T-helper 9 cell (primary cell): ENCODE measurements around the gene YTHDC1.
"Not testable (repeated sequence)": the region's sequence is repeated elsewhere in the genome, so short reads cannot be mapped to it uniquely, and the experiment has no call there.

Source experiments
- DNase-seq: peaks from one replicate; pipeline ENCODE4 v3.0.0-alpha.2; 2020

YTHDC1 gene

DNA sequence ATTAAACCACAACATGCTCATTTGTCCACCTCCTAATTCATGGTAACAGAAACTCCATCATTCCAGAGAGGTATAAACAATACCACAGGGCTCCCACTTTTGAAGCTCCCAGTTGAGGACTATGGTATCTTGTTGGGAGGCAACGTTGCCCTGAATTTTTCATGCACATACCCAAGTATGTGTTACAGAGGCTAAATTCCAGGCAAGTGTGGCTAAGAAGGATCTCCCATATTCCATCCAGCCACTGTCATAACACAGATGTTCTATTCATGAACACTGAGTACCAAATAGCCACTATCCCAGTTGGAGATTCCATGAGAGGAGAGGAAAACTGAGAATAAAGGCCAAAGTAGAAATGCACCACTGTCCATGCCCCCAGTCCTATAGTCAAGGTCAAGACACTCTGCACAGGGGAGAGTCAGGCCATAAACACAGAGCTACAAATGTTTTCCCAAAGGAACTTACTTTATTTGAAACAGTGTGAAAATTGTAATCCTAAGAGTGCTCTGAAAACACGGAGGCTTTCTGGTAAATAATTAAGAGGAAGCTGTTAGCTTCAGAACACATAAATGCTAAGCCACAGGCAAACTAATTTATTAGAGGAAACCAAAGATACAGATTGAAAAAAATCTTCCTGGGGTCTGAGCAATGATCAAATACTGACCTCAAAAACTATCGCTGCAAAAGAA is 62.0 kb downstream of the YTHDC1 start:
- DNase-seq: no peak

DNA sequence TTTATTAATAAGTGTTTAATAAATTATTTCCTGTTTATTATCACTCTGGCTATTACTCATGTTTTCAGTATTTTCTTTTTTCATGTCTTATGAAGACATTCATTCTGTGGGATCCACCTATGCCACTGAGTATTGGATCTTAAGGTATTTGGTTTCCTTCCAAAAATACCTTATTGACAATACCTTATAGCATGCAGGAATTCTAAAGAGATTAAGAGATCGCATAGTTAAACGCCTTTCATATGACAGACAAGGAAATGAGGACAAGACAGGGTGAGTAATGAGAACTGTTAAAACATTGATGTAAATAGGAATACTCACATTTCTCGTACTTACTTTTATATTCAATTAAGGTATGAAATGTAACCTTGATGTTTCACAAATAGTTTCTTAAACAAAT is 66.2 kb downstream of the YTHDC1 start:
- no peak for DNase-seq

DNA sequence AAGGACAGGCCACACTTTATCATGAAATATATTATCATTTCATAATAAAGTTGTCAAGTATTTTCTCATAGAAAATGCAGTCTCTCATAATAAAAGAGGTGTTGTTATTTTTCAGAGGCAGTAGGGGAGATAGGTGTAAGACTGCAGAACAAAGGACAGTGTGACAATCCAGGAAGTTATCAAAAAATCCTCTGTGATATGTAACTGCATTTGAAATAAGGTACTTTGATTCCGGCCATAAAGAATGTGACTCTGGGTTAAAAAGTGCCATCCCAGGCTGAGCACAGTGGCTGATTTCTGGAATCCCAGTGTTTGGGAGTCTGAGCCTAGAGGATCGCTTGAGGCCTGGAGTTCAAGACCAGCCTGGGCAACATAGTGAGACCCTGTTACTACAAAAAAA is 66.8 kb downstream of the YTHDC1 start:
- DNase-seq: no peak

DNA sequence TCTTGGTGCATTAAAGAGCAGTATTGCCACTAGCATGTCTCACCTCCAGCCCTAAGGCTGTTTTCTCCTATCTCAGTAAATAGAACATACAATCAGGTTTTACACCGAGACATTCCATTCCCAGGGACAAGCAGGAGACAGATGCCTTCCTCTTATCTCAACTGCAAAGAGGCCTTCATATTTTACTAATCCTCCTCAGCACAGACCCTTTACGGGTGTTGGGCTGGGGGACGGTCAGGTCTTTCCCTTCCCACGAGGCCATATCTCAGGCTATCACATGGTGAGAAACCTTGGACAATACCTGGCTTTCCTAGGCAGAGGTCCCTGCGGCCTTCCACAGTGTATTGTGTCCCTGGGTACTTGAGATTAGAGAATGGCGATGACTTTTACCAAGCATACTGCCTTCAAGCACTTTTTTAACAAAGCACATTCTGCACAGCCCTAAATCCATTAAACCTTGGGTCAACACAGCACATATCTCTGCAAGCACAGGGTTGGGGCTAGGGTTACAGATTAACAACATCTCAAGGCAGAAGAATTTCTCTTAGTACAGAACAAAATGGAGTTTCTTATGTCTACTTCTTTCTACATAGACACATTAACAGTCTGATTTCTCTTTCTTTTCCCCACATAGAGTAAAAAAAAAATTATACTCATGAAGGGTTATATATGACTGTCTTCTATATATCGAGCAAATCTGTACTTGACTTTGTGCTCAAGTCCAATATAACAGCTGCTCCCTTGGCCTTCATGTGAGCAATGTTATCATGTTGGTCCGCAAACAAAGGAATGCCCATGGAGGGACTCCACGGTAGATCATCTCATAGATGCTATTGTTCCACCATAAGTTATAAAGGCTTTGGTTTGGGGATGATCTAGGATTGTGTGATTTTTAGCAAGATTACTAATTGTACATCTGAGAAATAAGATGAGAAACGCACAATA is 67.8 kb downstream of the YTHDC1 start:
- DNase-seq: not testable (repeated sequence)

DNA sequence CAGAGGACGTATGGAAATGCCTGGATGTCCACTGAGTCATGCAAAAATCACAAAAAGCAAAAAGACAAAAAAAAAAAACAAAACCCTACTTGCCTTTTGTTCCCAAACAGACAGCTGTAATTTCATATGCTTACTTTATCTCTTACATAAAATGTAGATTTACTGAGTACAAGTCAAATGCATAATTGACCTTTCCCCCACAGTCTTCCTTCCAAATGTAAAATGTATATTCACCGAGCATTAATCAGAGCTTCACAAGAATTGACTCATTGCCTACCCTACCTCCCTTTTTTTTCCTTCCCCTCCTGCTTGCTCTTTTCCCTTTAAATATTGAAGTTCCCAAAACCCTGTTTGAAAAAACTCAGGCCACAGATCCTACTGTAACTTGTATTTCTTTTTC is 71.9 kb downstream of the YTHDC1 start:
- no peak for DNase-seq

DNA sequence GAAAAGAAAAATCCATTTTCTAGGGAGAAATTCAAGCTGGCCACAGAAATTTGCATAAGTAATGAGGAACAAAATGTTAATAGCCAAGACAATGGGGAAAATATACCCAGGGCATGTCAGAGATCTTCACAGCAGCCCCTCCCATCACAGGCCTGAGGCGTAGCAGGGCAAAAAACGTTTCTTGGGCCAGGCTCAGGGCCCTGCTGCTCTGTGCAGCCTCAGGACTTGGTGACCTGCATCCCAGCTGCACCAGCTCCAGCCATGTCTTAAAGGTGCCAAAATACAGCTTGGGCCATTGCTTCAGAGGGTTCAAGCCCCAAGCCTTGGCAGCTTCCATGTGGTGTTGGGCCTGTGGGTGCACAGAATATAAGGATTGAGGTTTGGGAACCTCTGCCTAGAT is 72.3 kb downstream of the YTHDC1 start:
- no peak for DNase-seq

DNA sequence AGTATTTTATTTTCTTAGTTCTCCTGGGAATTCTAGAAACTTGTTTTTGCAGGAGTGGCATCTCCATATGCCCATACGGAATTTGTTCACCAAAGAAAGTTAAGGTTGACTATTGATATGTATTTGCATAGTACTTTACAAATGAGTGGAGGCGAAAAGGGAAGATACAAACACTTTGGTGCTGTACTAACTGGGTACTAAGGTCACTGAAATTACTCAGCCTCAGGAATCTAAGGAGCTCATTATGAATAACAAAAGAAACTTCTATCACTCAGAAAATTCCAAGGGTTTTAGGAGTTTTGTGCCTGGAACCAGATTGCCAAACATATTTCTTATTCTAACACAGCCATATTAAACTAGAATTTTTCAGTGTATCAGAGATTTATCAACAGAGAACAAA is 77.0 kb downstream of the YTHDC1 start:
- DNase-seq: no peak

DNA sequence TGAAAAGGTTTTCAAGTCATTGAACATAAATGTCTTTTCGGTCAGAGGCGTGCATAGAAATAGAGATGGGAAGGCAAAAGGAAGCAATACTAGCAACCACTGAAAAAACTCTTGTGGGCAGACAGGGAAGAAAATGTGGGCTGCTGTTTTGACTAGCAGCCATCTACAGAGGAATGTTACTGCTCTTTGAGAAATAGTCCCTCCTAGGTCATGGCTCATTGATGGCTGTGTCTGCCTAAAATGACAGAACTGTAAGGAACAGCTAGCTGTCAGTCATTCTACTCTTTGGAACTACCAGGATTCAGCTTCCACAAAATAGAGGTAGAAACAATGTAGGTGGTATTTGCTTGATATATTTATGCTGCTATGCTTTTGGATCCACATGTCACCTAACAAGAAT is 77.5 kb downstream of the YTHDC1 start:
- DNase-seq: no peak

DNA sequence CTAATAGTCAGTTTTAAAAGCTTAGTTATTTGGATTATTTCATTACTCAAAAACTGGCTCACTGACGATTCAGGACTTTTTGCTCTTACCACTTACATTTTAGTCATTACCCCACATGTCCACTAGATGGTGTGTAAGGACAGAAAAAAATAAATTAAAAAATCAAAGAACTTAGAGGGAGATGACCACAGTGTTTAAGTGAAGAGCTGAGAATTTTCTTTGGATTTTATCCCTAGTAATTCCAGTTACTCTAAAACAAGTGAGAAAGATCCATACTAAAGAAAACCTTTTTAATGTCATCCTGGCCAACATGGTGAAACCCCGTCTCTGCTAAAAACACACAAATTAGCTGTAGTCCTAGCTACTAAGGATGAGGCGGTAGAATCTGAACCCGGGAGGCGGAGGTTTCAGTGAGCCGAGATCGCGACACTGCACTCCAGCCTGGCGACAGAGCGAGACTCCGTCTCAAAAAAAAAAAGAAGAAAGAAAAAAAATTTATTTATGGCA is 78.0 kb downstream of the YTHDC1 start:
- DNase-seq: no peak

DNA sequence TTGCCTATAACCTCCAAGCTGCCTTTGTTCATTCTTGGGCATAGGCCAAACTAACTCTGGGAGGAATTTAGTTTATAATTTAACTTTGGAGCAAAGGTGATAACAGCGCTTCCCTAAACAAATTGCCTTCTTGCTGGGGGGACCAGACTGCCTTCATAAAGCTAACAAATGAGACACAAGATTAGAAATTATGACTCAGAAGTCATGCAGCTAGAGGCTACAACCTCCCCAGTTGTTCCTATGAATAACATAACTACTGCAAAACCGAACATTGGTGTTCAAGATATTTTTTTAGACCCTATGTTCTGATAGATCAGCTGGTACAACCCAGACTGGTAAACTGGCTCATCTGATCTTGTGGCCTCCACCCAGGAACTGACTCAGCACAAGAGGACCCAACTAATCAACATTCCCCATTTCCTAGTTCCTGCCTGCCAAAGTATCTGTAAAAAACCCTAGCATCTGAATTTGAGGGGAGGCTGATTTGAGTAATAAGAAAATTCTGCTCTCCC is 82.4 kb downstream of the YTHDC1 start:
- no peak for DNase-seq

DNA sequence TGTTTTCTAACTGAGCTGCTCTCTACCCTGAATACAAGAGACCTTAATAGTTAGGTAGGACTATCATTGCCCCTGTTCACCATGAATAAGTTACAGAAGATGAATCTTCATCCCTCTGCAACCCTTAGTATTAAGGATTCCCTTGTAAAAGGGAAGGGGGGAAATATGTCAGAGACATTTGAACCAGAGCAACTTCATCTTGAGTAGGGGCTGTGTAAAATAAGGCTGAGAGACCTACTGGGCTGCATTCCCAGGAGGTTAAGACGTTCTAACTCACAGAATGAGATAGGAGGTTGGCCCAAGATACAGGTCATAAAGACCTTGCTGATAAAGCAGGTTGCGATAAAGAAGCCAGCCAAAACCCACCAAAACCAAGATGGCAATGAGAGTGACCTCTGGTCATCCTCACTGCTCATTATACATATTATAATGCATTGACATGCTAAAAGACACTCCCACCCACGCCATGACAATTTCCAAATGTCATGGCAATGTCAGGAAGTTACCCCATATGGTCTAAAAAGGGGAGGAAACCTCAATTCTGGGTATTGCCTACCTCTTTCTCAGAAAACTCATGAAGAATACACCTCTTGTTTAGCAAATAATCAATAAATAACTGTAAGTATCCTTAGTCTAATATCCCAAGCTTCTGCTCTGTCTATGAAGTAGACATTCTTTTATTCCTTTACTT is 84.9 kb downstream of the YTHDC1 start:
- no peak for DNase-seq
